Measurements from ENCODE around the gene IL23A.

The IL23A gene, protein sequence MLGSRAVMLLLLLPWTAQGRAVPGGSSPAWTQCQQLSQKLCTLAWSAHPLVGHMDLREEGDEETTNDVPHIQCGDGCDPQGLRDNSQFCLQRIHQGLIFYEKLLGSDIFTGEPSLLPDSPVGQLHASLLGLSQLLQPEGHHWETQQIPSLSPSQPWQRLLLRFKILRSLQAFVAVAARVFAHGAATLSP

DNA sequence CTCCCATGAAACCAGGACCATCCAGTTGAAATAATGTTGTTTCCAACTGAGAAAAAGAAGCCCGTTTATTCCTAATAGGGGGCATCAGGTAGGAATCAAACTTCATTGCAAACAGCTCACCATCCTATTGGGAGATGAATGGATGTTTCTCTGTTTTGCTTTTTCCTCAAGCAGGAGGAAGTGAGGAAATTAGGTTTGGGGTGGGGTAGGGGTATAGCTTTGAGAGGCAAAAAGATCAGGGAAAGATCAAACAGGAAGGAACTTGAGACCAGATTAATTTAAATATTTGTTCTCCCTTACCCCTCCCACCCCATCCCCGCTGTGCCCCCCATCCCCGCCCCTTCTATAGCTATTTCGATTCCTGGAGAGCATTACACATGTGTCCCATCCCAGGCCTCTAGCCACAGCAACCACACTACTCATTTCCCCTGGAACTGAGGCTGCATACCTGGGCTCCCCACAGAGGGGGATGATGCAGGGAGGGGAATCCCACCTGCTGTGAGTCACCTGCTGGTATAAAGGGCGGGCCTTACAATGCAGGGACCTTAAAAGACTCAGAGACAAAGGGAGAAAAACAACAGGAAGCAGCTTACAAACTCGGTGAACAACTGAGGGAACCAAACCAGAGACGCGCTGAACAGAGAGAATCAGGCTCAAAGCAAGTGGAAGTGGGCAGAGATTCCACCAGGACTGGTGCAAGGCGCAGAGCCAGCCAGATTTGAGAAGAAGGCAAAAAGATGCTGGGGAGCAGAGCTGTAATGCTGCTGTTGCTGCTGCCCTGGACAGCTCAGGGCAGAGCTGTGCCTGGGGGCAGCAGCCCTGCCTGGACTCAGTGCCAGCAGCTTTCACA is at the start of gene IL23A:
IL23A (plus strand) TSS at position 577 of the 850 bp plus-strand sequence; CDS start at position 738, 161 bp downstream.
- no peak within 1 kb of the TSS for H3K4me3 ChIP-seq (ENCODE audit: low read length)
- TF ChIP-seq, protein P1, sequence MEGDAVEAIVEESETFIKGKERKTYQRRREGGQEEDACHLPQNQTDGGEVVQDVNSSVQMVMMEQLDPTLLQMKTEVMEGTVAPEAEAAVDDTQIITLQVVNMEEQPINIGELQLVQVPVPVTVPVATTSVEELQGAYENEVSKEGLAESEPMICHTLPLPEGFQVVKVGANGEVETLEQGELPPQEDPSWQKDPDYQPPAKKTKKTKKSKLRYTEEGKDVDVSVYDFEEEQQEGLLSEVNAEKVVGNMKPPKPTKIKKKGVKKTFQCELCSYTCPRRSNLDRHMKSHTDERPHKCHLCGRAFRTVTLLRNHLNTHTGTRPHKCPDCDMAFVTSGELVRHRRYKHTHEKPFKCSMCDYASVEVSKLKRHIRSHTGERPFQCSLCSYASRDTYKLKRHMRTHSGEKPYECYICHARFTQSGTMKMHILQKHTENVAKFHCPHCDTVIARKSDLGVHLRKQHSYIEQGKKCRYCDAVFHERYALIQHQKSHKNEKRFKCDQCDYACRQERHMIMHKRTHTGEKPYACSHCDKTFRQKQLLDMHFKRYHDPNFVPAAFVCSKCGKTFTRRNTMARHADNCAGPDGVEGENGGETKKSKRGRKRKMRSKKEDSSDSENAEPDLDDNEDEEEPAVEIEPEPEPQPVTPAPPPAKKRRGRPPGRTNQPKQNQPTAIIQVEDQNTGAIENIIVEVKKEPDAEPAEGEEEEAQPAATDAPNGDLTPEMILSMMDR (IDR thresholded peaks at IDR 0.05; ENCODE audit: insufficient read depth, low read depth, low read length, missing control alignments) = no peak
- peak; percentile 93 for DNase-seq (ENCODE audit: low read depth)

DNA sequence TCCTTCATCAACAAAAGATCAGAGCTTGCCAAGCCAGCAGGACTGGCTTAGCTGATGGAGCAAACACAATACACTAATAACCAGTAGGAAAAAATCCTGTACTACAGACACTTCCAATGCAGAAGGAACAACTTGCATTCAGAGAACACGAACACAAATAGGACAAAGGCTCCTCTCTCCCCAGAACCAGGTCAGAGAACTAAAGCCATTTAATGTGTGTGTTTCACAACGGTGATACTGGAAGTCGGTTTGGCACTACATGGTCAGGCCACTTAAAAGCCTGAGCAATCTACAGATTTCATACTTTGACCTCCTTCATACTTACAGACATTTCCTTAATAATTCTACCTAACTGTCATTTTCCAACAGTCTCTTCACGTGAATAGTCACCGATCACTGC is 44.9 kb upstream of the IL23A start:
- TF ChIP-seq, protein P1 (IDR thresholded peaks at IDR 0.05; ENCODE audit: insufficient read depth, low read depth, low read length, missing control alignments) = no peak
- no peak for DNase-seq (ENCODE audit: low read depth)
- H3K4me3 ChIP-seq (ENCODE audit: low read length) = no peak overlapping the region

DNA sequence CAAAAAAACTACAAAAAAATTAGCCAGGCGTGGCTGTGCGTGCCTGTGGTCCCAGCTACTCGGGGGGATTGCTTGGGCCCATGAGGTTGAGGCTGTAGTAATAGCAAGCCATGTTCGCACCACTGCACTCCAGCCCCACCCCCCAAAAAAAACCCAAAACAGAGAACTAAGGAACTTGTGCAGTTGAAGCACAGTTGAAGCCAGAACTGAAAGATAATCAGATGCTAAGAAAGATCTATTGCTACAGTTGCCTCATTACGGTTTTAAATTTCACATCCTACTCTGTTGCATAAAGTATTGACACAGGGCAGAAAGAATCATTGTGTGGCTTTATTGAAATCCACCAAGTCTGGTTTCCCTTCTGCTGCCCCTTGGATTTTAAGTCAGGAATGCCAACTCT is 42.4 kb upstream of the IL23A start:
- TF ChIP-seq, protein P1 (IDR thresholded peaks at IDR 0.05; ENCODE audit: insufficient read depth, low read depth, low read length, missing control alignments) = no peak
- DNase-seq (ENCODE audit: low read depth) = no peak
- no peak overlapping the region for H3K4me3 ChIP-seq (ENCODE audit: low read length)

DNA sequence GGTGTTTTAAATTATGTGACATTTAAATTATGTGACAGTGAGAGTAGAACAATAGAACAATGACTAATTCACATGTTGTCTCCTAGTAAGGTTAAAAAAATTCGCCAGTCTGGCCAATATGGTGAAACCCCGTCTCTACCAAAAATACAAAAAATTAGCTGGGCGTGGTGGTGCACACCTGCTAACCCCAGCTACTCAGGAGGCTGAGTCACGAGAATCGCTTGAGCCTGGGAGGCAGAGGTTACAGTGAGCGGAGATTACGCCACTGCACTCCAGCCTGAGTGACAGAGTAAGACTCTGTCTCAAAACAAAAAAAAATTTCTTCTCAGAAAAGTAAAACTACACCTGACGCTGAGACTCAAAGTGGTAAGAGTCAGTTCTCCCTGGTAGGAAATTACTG is 41.3 kb upstream of the IL23A start:
- TF ChIP-seq, protein P1 (IDR thresholded peaks at IDR 0.05; ENCODE audit: insufficient read depth, low read depth, low read length, missing control alignments) = no peak
- H3K4me3 ChIP-seq (ENCODE audit: low read length) = no peak overlapping the region
- peak; percentile 22 for DNase-seq (ENCODE audit: low read depth)

DNA sequence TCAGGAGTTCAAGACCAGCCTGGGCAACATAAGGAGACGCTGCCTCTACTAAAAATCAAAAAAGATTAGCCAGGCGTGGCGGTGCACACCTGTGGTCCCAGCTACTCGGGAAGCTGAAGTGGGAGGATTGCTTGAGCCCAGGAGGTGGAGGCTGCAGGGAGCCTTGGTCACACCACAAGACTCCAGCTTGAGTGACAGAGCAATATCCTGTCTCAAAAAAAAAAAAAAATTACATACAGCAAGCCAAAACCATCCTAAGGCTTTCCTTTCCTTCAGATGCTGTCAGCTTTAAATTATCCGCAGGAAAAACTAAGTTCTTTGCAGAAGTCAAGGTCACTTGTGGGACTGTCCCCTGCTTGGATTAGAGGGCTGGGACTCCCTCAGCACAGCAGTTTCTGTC is 39.9 kb upstream of the IL23A start:
- no peak for DNase-seq (ENCODE audit: low read depth)
- TF ChIP-seq, protein P1 (IDR thresholded peaks at IDR 0.05; ENCODE audit: insufficient read depth, low read depth, low read length, missing control alignments) = no peak
- H3K4me3 ChIP-seq (ENCODE audit: low read length) = peak overlapping the region; percentile 77

DNA sequence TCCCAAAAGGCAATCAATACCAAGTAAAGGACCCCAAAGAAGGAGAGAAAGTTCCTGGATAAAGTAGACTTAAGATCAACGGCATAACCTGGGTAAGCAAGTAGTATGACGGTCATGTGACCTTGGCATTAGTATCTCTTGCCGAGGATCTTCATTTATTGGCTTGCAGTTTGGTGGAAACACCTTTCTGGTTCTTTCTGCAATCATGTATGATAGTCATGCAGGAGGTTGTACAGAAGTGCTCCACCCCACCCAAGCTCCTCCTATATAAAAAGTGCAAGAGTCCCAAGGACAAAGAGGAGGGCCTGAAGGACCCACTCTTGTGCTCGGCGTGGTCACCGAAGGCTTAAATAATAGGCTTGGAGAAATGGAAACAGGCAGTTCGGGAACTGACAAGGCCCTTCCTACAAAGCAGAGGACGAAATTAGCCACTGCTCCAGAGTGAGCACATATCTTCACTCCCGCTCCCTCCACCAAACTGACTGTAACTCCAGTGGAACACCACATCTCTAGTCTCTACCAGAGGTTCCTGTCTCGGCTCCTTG is 39.3 kb upstream of the IL23A start:
- TF ChIP-seq, protein P1 (IDR thresholded peaks at IDR 0.05; ENCODE audit: insufficient read depth, low read depth, low read length, missing control alignments) = no peak
- peak; percentile 65 for DNase-seq (ENCODE audit: low read depth)
- peak overlapping the region; percentile 77 for H3K4me3 ChIP-seq (ENCODE audit: low read length)
